GM23338 (cell line): ENCODE data around the gene AURKAIP1.

ENCODE experiments used
- EZH2 ChIP-seq: fragments of 200-600 bp; sonication (generic); IDR thresholded peaks from one replicate; pipeline ENCODE4 v1.8.0; 2017; ENCODE audit warnings: antibody characterized with exemption, mild to moderate bottlenecking, low read depth; ENCODE audit not compliant: unreplicated experiment
- TF ChIP-seq, protein P1 (sequence below), 2 experiments: fragments of 200-600 bp in 1 of 2; sonication (generic) in 1 of 2; conservative IDR thresholded peaks; 2 replicates each; pipeline versions ENCODE4 v1.5.1 to v1.6.1; 2016 to 2017; ENCODE audit warnings: antibody characterized with exemption in 2 of 2, low read depth in 2 of 2, mild to moderate bottlenecking in 2 of 2, moderate library complexity in 1 of 2

DNA sequence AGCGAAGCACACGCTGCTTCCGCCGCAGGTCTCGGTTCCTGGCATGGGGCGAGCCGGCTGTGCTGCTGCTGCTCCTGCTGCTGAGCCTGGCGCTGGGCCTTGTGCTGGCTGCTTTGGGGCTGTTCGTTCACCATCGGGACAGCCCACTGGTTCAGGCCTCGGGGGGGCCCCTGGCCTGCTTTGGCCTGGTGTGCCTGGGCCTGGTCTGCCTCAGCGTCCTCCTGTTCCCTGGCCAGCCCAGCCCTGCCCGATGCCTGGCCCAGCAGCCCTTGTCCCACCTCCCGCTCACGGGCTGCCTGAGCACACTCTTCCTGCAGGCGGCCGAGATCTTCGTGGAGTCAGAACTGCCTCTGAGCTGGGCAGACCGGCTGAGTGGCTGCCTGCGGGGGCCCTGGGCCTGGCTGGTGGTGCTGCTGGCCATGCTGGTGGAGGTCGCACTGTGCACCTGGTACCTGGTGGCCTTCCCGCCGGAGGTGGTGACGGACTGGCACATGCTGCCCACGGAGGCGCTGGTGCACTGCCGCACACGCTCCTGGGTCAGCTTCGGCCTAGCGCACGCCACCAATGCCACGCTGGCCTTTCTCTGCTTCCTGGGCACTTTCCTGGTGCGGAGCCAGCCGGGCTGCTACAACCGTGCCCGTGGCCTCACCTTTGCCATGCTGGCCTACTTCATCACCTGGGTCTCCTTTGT, 41.3 kb downstream of the AURKAIP1 start:
- TF ChIP-seq, protein P1, sequence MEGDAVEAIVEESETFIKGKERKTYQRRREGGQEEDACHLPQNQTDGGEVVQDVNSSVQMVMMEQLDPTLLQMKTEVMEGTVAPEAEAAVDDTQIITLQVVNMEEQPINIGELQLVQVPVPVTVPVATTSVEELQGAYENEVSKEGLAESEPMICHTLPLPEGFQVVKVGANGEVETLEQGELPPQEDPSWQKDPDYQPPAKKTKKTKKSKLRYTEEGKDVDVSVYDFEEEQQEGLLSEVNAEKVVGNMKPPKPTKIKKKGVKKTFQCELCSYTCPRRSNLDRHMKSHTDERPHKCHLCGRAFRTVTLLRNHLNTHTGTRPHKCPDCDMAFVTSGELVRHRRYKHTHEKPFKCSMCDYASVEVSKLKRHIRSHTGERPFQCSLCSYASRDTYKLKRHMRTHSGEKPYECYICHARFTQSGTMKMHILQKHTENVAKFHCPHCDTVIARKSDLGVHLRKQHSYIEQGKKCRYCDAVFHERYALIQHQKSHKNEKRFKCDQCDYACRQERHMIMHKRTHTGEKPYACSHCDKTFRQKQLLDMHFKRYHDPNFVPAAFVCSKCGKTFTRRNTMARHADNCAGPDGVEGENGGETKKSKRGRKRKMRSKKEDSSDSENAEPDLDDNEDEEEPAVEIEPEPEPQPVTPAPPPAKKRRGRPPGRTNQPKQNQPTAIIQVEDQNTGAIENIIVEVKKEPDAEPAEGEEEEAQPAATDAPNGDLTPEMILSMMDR (conservative IDR thresholded peaks at IDR 0.05; ENCODE audit: low read depth in 2 of 2) = no peak
- TF ChIP-seq EZH2 = no peak
